GM23338 (cell line): Measurements from ENCODE around the gene COX4I1. TPM values are rescaled to one million over a fixed set of nuclear protein-coding genes. Genes with fewer than 3 reads are reported as not detected.

ENCODE experiments used
- ATAC-seq: fragments of 200-7000 bp; cut with Tn5 transposase; 3 replicates; pipeline ENCODE4 v1.9.1; 2020
- DNase-seq: peaks from one replicate; pipeline ENCODE4 v3.0.0-alpha.2; 2015; ENCODE audit warnings: low spot score
- H2AFZ ChIP-seq: fragments of 200-600 bp; sonication (generic); 2 replicates; pipeline ENCODE4 v1.8.0; 2016; ENCODE audit warnings: antibody characterized with exemption, mild to moderate bottlenecking, moderate library complexity
- H3F3A ChIP-seq: fragments of 200-600 bp; sonication (generic); replicated peaks from 2 replicates; pipeline ENCODE4 v1.8.0; 2017; ENCODE audit warnings: antibody characterized with exemption, mixed run types, low read depth
- H3K27ac ChIP-seq: fragments of 200-600 bp; sonication (generic); 2 replicates; pipeline ENCODE4 v1.6.1; 2016; ENCODE audit warnings: low read depth
- H3K27me3 ChIP-seq: fragments of 200-600 bp; sonication (generic); 2 replicates; pipeline ENCODE4 v1.8.0; 2016; ENCODE audit warnings: mild to moderate bottlenecking, mixed run types, moderate library complexity; ENCODE audit not compliant: insufficient read depth
- H3K36me3 ChIP-seq: fragments of 200-600 bp; sonication (generic); 2 replicates; pipeline ENCODE4 v1.8.0; 2016; ENCODE audit warnings: mild to moderate bottlenecking; ENCODE audit not compliant: insufficient read depth
- H3K4me1 ChIP-seq: fragments of 200-600 bp; sonication (generic); 2 replicates; pipeline ENCODE4 v1.8.0; 2016; ENCODE audit warnings: mild to moderate bottlenecking, moderate library complexity; ENCODE audit not compliant: insufficient read depth
- H3K4me2 ChIP-seq: fragments of 200-600 bp; sonication (generic); 2 replicates; pipeline ENCODE4 v1.7.1; 2017; ENCODE audit warnings: mixed run types
- H3K4me3 ChIP-seq: fragments of 200-600 bp; sonication (generic); 2 replicates; pipeline ENCODE4 v1.6.1; 2016; ENCODE audit warnings: mixed run types
- H3K79me2 ChIP-seq: fragments of 200-600 bp; sonication (generic); replicated peaks from 2 replicates; pipeline ENCODE4 v1.8.0; 2017; ENCODE audit warnings: mild to moderate bottlenecking; ENCODE audit not compliant: insufficient read depth
- H3K9me2 ChIP-seq: fragments of 200-600 bp; sonication (generic); 2 replicates; pipeline ENCODE4 v1.8.0; 2017; ENCODE audit not compliant: insufficient read depth
- H4K20me1 ChIP-seq: fragments of 200-600 bp; sonication (generic); replicated peaks from 2 replicates; pipeline ENCODE4 v1.8.0; 2017; ENCODE audit warnings: mild to moderate bottlenecking; ENCODE audit not compliant: insufficient read depth
- H3K27ac Mint-ChIP-seq: 2 replicates; pipeline ENCODE4 v1.8.0; 2020; ENCODE audit warnings: inconsistent platforms, mild to moderate bottlenecking, moderate library complexity, mixed read lengths
- H3K27me3 Mint-ChIP-seq: 3 replicates; pipeline ENCODE4 v1.8.0; 2022; ENCODE audit warnings: low read depth, mild to moderate bottlenecking, moderate library complexity, mixed read lengths, inconsistent platforms; ENCODE audit not compliant: insufficient read depth, poor library complexity
- H3K36me3 Mint-ChIP-seq: 3 replicates; pipeline ENCODE4 v1.8.0; 2021; ENCODE audit warnings: low read depth, mild to moderate bottlenecking, inconsistent platforms, moderate library complexity, mixed read lengths
- H3K4me1 Mint-ChIP-seq: 3 replicates; pipeline ENCODE4 v1.8.0; 2020; ENCODE audit warnings: mild to moderate bottlenecking, inconsistent platforms, mixed read lengths
- H3K4me3 Mint-ChIP-seq: 3 replicates; pipeline ENCODE4 v1.8.0; 2021; ENCODE audit warnings: moderate library complexity, mild to moderate bottlenecking, inconsistent platforms, mixed read lengths
- H3K9me3 Mint-ChIP-seq: 3 replicates; pipeline ENCODE4 v1.8.0; 2020; ENCODE audit warnings: moderate library complexity, mild to moderate bottlenecking, inconsistent platforms, mixed read lengths
- CREB1 ChIP-seq: fragments of 250-450 bp; sonication (Bioruptor Pico); IDR thresholded peaks from 2 replicates; pipeline ENCODE4 v1.5.0; 2020; ENCODE audit warnings: low read depth, mild to moderate bottlenecking, moderate library complexity
- EZH2 ChIP-seq: fragments of 200-600 bp; sonication (generic); IDR thresholded peaks from one replicate; pipeline ENCODE4 v1.8.0; 2017; ENCODE audit warnings: antibody characterized with exemption, mild to moderate bottlenecking, low read depth; ENCODE audit not compliant: unreplicated experiment
- EZH2phosphoT487 ChIP-seq: fragments of 200-600 bp; sonication (generic); IDR thresholded peaks from one replicate; pipeline ENCODE4 v1.8.1; 2018; ENCODE audit warnings: antibody characterized with exemption; ENCODE audit not compliant: unreplicated experiment
- JUNB ChIP-seq: IDR thresholded peaks from one replicate; pipeline ENCODE4 v1.6.1; 2016; ENCODE audit warnings: antibody characterized with exemption; ENCODE audit not compliant: unreplicated experiment
- NANOG ChIP-seq: IDR thresholded peaks from 2 replicates; pipeline ENCODE4 v1.6.1; 2016; ENCODE audit warnings: antibody characterized with exemption, borderline replicate concordance
- POLR2AphosphoS5 ChIP-seq: IDR thresholded peaks from 2 replicates; pipeline ENCODE4 v1.6.1; 2016; ENCODE audit warnings: antibody characterized with exemption, low read depth
- STAT1 ChIP-seq: IDR thresholded peaks from one replicate; pipeline ENCODE4 v1.6.1; 2016; ENCODE audit warnings: antibody characterized with exemption; ENCODE audit not compliant: unreplicated experiment
- ZNF114 ChIP-seq: fragments of 250-450 bp; sonication (Bioruptor Pico); IDR thresholded peaks from 2 replicates; pipeline ENCODE4 v1.5.0; 2020; ENCODE audit warnings: mild to moderate bottlenecking, moderate library complexity
- ZNF331 ChIP-seq: fragments of 250-450 bp; sonication (Bioruptor Pico); IDR thresholded peaks from 2 replicates; pipeline ENCODE4 v1.5.0; 2020; ENCODE audit warnings: low read depth, mild to moderate bottlenecking, moderate library complexity
- polyA plus RNA-seq: library from polyadenylated mRNA; unstranded; fragments of >200 nt; fragmentation: Nextera tagmentation; extraction: Ambion mirVana; gene quantifications from 2 replicates; pipeline ENCODE4 v1.2.1, GENCODE V29; 2016
- total RNA-seq: library from RNA; depleted of rRNA; stranded (reverse); fragments of >200 nt; shearing (Covaris generic); gene quantifications from 2 replicates; pipeline ENCODE4 v1.2.3, GENCODE V29; 2014
- TF ChIP-seq, protein P1 (sequence below), 2 experiments: fragments of 200-600 bp in 1 of 2; sonication (generic) in 1 of 2; conservative IDR thresholded peaks; 2 replicates each; pipeline versions ENCODE4 v1.5.1 to v1.6.1; 2016 to 2017; ENCODE audit warnings: antibody characterized with exemption in 2 of 2, low read depth in 2 of 2, mild to moderate bottlenecking in 2 of 2, moderate library complexity in 1 of 2
- TF ChIP-seq, protein P2 (sequence below): fragments of 250-450 bp; sonication (Bioruptor Pico); IDR thresholded peaks from 2 replicates; pipeline ENCODE4 v1.5.0; 2020; ENCODE audit warnings: mild to moderate bottlenecking, moderate library complexity
- TF ChIP-seq, protein P3 (sequence below): IDR thresholded peaks from 2 replicates; pipeline ENCODE4 v1.6.1; 2016; ENCODE audit warnings: antibody characterized with exemption
- TF ChIP-seq, protein P4 (sequence below): IDR thresholded peaks from one replicate; pipeline ENCODE4 v1.6.1; 2018; ENCODE audit warnings: antibody characterized with exemption; ENCODE audit not compliant: unreplicated experiment

The COX4I1 gene
- total and polyA plus RNA-seq, 2 experiments from 2014 or later = 329 to 1,008 TPM

DNA sequence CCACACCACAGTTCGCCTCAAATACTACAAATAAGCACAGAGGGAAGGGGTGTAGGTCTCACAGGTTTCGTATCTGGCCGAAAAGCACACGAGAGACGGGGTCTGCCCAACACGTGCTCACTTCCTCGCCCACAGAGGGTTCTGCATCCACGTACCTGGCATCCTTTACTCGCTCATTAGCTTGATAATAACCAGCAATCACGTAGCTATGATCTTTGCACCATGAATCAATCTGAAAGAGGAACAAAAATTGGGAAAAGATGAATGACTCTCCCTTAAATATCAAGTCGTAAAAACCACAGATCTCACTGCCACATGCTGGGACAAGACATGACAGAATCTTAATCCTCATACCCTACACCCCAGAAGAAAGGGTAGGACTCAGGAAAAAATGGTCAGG lies 10.7 kb upstream of the COX4I1 start:
- H3K4me3 ChIP-seq = no peak overlapping the region
- TF ChIP-seq EZH2 (no peak), STAT1 (no peak), EZH2phosphoT487 (no peak), ZNF114 (CRISPR knock-in tag) (no peak), POLR2AphosphoS5 (no peak), JUNB (no peak), NANOG (no peak), ZNF331 (no peak), CREB1 (CRISPR knock-in tag) (no peak)
- TF ChIP-seq, protein P1, sequence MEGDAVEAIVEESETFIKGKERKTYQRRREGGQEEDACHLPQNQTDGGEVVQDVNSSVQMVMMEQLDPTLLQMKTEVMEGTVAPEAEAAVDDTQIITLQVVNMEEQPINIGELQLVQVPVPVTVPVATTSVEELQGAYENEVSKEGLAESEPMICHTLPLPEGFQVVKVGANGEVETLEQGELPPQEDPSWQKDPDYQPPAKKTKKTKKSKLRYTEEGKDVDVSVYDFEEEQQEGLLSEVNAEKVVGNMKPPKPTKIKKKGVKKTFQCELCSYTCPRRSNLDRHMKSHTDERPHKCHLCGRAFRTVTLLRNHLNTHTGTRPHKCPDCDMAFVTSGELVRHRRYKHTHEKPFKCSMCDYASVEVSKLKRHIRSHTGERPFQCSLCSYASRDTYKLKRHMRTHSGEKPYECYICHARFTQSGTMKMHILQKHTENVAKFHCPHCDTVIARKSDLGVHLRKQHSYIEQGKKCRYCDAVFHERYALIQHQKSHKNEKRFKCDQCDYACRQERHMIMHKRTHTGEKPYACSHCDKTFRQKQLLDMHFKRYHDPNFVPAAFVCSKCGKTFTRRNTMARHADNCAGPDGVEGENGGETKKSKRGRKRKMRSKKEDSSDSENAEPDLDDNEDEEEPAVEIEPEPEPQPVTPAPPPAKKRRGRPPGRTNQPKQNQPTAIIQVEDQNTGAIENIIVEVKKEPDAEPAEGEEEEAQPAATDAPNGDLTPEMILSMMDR (conservative IDR thresholded peaks at IDR 0.05; ENCODE audit: low read depth in 2 of 2) = no peak
- TF ChIP-seq, protein P2, sequence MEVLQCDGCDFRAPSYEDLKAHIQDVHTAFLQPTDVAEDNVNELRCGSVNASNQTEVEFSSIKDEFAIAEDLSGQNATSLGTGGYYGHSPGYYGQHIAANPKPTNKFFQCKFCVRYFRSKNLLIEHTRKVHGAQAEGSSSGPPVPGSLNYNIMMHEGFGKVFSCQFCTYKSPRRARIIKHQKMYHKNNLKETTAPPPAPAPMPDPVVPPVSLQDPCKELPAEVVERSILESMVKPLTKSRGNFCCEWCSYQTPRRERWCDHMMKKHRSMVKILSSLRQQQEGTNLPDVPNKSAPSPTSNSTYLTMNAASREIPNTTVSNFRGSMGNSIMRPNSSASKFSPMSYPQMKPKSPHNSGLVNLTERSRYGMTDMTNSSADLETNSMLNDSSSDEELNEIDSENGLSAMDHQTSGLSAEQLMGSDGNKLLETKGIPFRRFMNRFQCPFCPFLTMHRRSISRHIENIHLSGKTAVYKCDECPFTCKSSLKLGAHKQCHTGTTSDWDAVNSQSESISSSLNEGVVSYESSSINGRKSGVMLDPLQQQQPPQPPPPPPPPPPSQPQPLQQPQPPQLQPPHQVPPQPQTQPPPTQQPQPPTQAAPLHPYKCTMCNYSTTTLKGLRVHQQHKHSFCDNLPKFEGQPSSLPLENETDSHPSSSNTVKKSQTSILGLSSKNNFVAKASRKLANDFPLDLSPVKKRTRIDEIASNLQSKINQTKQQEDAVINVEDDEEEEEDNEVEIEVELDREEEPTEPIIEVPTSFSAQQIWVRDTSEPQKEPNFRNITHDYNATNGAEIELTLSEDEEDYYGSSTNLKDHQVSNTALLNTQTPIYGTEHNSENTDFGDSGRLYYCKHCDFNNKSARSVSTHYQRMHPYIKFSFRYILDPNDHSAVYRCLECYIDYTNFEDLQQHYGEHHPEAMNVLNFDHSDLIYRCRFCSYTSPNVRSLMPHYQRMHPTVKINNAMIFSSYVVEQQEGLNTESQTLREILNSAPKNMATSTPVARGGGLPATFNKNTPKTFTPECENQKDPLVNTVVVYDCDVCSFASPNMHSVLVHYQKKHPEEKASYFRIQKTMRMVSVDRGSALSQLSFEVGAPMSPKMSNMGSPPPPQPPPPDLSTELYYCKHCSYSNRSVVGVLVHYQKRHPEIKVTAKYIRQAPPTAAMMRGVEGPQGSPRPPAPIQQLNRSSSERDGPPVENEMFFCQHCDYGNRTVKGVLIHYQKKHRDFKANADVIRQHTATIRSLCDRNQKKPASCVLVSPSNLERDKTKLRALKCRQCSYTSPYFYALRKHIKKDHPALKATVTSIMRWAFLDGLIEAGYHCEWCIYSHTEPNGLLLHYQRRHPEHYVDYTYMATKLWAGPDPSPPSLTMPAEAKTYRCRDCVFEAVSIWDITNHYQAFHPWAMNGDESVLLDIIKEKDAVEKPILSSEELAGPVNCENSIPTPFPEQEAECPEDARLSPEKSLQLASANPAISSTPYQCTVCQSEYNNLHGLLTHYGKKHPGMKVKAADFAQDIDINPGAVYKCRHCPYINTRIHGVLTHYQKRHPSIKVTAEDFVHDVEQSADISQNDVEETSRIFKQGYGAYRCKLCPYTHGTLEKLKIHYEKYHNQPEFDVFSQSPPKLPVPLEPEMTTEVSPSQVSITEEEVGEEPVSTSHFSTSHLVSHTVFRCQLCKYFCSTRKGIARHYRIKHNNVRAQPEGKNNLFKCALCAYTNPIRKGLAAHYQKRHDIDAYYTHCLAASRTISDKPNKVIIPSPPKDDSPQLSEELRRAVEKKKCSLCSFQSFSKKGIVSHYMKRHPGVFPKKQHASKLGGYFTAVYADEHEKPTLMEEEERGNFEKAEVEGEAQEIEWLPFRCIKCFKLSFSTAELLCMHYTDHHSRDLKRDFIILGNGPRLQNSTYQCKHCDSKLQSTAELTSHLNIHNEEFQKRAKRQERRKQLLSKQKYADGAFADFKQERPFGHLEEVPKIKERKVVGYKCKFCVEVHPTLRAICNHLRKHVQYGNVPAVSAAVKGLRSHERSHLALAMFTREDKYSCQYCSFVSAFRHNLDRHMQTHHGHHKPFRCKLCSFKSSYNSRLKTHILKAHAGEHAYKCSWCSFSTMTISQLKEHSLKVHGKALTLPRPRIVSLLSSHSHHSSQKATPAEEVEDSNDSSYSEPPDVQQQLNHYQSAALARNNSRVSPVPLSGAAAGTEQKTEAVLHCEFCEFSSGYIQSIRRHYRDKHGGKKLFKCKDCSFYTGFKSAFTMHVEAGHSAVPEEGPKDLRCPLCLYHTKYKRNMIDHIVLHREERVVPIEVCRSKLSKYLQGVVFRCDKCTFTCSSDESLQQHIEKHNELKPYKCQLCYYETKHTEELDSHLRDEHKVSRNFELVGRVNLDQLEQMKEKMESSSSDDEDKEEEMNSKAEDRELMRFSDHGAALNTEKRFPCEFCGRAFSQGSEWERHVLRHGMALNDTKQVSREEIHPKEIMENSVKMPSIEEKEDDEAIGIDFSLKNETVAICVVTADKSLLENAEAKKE = no peak
- TF ChIP-seq, protein P3, sequence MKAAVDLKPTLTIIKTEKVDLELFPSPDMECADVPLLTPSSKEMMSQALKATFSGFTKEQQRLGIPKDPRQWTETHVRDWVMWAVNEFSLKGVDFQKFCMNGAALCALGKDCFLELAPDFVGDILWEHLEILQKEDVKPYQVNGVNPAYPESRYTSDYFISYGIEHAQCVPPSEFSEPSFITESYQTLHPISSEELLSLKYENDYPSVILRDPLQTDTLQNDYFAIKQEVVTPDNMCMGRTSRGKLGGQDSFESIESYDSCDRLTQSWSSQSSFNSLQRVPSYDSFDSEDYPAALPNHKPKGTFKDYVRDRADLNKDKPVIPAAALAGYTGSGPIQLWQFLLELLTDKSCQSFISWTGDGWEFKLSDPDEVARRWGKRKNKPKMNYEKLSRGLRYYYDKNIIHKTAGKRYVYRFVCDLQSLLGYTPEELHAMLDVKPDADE = no peak
- TF ChIP-seq, protein P4, sequence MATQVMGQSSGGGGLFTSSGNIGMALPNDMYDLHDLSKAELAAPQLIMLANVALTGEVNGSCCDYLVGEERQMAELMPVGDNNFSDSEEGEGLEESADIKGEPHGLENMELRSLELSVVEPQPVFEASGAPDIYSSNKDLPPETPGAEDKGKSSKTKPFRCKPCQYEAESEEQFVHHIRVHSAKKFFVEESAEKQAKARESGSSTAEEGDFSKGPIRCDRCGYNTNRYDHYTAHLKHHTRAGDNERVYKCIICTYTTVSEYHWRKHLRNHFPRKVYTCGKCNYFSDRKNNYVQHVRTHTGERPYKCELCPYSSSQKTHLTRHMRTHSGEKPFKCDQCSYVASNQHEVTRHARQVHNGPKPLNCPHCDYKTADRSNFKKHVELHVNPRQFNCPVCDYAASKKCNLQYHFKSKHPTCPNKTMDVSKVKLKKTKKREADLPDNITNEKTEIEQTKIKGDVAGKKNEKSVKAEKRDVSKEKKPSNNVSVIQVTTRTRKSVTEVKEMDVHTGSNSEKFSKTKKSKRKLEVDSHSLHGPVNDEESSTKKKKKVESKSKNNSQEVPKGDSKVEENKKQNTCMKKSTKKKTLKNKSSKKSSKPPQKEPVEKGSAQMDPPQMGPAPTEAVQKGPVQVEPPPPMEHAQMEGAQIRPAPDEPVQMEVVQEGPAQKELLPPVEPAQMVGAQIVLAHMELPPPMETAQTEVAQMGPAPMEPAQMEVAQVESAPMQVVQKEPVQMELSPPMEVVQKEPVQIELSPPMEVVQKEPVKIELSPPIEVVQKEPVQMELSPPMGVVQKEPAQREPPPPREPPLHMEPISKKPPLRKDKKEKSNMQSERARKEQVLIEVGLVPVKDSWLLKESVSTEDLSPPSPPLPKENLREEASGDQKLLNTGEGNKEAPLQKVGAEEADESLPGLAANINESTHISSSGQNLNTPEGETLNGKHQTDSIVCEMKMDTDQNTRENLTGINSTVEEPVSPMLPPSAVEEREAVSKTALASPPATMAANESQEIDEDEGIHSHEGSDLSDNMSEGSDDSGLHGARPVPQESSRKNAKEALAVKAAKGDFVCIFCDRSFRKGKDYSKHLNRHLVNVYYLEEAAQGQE = no peak
- H3K27me3 ChIP-seq = no peaks in the 10 kb centered on the region
- H3K27ac Mint-ChIP-seq = no peak overlapping the region
- H3K36me3 Mint-ChIP-seq = peaks cover 65% of the 10 kb centered on the region
- 0 out of 2 replicates have a peak, but pooled peaks cover 10% of the 10 kb centered on the region for H3K36me3 ChIP-seq
- peaks cover 53% of the 10 kb centered on the region for H4K20me1 ChIP-seq
- peaks cover 2% of the 10 kb centered on the region; the same call in 2 of the 3 replicates for H3K9me3 Mint-ChIP-seq
- no peak for ATAC-seq
- no peaks in the 10 kb centered on the region for H3K4me1 ChIP-seq
- peaks cover 87% of the 10 kb centered on the region for H3K79me2 ChIP-seq
- H3K4me3 Mint-ChIP-seq = no peak overlapping the region
- no peaks in the 10 kb centered on the region for H3F3A ChIP-seq
- no peak overlapping the region for H2AFZ ChIP-seq
- H3K4me1 Mint-ChIP-seq = peaks cover 4% of the 10 kb centered on the region; the same call in 1 of the 3 replicates
- H3K27me3 Mint-ChIP-seq = no peaks in the 10 kb centered on the region
- no peaks in the 10 kb centered on the region for H3K9me2 ChIP-seq
- no peak overlapping the region for H3K4me2 ChIP-seq
- DNase-seq = no peak
- H3K27ac ChIP-seq = no peak overlapping the region
